Keratinocyte (primary cell): Measurements from ENCODE around the gene LTBP2.

Experiments used
- EZH2 ChIP-seq: IDR thresholded peaks from one replicate; pipeline ENCODE4 v1.6.1; 2012; ENCODE audit warnings: inconsistent platforms, mild to moderate bottlenecking, low read length, moderate library complexity
- TF ChIP-seq, protein P1 (sequence below), 3 experiments: IDR thresholded peaks in 1 of 3; conservative IDR thresholded peaks in 1 of 3; optimal IDR thresholded peaks in 1 of 3; 2 replicates in 2 of 3; 3 replicates in 1 of 3; pipeline versions ENCODE3 to v1.5.1; 2011; ENCODE audit warnings: low read length in 3 of 3, mild to moderate bottlenecking in 3 of 3, moderate library complexity in 2 of 3, control low read depth in 1 of 3, inconsistent platforms in 1 of 3; ENCODE audit not compliant: insufficient read depth in 2 of 3; ENCODE audit errors: extremely low read depth in 1 of 3

DNA sequence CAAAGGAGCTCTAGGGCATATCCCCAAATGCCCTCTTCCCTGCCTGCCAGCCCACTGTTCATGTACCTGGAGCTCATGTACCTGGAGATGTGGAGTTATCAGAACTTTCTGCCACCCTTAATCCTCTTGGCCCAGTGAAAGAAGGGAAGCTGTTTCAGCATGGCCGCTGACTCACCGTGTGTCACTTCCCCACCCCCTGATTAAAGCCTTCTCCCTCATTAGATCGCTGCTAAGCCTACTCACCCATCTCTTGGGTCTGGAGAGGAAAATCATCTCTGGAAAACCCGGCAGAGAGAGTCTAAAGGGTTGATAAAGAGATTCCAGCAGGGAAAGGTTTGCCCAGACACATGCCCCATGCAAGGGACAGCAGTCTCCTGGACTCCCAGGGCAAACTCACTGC is 4.5 kb upstream of the LTBP2 start:
- TF ChIP-seq, protein P1, sequence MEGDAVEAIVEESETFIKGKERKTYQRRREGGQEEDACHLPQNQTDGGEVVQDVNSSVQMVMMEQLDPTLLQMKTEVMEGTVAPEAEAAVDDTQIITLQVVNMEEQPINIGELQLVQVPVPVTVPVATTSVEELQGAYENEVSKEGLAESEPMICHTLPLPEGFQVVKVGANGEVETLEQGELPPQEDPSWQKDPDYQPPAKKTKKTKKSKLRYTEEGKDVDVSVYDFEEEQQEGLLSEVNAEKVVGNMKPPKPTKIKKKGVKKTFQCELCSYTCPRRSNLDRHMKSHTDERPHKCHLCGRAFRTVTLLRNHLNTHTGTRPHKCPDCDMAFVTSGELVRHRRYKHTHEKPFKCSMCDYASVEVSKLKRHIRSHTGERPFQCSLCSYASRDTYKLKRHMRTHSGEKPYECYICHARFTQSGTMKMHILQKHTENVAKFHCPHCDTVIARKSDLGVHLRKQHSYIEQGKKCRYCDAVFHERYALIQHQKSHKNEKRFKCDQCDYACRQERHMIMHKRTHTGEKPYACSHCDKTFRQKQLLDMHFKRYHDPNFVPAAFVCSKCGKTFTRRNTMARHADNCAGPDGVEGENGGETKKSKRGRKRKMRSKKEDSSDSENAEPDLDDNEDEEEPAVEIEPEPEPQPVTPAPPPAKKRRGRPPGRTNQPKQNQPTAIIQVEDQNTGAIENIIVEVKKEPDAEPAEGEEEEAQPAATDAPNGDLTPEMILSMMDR (optimal IDR thresholded peaks at IDR 0.05 in 1 of 3, IDR thresholded peaks at IDR 0.05 in 1 of 3, conservative IDR thresholded peaks at IDR 0.05 in 1 of 3; ENCODE audit: extremely low read depth in 1 of 3, insufficient read depth in 2 of 3, low read length in 3 of 3) = no peak
- no peak for TF ChIP-seq EZH2
